ENCODE data around the gene KIAA0408. TPM values are rescaled to one million over a fixed set of nuclear protein-coding genes. Genes with fewer than 3 reads are reported as not detected.
A peak's percentile ranks its signal among the peaks of the same experiment; 100 is the strongest.
"Not testable (repeated sequence)": the region's sequence is repeated elsewhere in the genome, so short reads cannot be mapped to it uniquely, and the experiment has no call there.

KIAA0408 gene
- polyA plus RNA-seq, 3 donors: 4.1 to 5.8 (median 4.3) TPM

DNA sequence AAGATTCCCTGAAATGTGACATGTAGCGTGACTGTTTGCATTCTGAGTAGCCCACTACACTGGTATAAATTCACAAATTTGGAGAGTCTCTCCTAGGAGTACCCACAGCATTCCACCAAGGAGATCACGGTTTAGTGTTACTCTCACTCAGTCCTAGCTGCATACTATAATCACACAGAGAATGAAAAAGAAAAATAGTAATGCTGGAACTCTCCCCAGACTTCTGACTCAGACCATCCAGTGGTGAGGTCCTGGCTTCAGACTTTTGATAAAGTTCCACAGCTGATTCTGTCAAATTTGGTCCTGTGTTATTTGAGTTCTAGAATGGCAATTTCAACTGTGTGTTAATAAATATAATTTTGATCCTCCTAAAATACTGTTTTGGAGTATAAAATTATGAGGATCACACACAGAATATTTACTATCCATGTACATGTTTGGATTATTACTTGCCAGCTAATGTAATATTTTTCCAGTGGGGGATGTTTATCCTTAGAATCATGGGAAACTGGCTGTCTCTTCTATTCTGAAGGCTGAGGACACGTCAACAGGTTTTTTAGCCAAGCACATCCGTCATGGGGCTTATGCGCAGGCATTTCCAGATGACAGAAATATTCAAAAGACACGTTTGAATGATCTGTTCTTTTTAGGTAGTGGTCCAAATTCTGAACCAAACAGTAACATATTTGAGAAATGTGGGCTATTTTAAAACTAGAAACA lies 5.1 kb upstream of the KIAA0408 start:
- no peak for DNase-seq (ENCODE audit: low read depth in 3 of 3, low spot score in 2 of 3)

DNA sequence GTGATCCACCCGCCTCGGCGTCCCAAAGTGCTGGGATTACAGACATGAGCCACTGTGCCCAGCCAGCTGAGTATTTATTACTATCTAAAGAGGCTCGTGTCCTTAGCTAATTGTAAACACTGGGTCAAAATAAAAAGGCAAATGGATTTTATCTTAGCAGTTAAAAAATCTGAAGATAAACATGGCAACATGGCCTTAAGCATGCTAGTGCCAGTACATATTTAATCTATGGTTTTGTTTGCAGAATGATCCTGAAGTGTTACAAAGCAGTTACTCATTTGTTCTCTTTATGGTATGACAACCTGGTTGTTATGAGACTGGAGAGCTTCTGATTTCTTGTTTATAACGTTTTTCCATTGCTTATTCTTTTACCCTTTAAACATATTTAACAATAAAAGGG lies 3.9 kb upstream of the KIAA0408 start:
- no peak for DNase-seq (ENCODE audit: low read depth in 3 of 3, low spot score in 2 of 3)

DNA sequence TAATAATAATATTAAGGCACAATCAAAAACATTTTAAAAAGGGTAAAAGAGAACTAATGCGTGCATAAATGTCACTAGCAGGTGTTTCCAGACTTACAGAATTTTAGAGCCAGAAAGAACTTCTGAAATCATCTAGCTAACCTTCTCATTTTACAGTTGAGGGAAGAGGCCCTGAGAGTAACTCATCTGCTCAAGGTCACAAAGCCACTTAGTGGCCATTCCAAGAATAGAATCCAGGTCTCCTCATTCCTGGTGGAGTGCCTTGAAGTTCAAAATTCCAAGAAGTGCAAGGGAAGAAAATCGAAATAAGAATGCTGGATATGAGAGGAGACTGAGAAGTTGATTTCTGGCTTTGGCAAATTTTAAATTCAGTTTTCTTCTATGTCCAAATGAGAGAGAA lies 3.2 kb upstream of the KIAA0408 start:
- DNase-seq (ENCODE audit: low read depth in 3 of 3, low spot score in 2 of 3): no peak

DNA sequence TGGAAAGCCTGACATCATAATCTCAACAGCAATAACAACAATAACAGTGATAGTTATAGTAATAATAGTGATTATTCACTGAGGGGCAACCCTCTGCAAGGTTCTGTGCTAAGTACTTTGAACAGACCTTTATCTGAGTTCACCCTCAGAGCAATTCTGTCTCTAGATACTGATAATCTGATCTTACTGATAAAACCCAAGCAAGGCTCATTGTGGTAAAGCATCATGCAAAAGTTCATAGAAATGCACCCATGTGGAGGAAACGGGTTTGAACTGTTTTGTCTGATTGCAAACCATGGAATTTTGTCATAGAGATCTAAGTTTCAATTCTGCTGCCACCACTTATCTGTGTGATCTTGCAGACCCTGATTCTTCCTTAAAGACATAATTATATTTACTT lies 1.3 kb upstream of the KIAA0408 start:
- no peak for DNase-seq (ENCODE audit: low read depth in 3 of 3, low spot score in 2 of 3)

DNA sequence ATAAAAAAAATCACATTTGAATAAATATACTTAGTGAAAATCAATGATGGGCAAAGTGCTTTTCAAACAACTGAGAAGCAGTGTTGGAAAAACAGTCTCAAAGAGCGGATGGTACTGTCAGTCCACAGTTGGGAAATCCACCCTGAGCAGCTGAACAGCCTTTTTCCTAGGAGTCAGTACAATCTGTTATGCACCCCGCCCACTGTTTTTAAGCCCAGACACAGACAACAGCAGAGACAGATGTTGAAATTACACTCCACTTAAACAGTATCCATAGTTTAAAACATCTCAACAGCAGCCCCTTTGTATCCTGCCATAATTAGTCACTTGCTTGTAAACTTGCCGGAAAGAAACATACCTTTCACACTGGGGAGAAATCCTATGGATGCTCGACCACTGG lies 372 bp downstream of the KIAA0408 start:
- peak in 2 of 3 donors; percentile 4 to 9 for DNase-seq (ENCODE audit: low read depth in 3 of 3, low spot score in 2 of 3)

DNA sequence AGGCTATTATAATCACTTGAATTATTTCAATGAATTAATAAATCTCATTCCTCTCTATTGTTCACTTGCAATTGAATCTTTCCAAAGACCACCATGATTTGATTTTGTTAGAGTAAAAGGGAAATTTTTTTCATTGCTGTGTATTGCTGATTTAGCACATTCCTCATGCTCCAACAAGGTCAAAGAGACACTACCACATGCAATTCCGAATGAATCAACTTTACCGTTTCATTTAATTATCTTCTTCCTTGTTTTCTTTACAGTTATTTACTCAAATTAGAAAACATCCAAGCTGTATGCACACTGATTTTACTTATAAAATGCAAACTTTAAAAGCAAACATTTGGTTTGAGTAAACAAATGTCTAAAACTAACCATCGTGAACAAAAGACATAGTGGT lies 967 bp downstream of the KIAA0408 start:
- DNase-seq (ENCODE audit: low read depth in 3 of 3, low spot score in 2 of 3): no peak

DNA sequence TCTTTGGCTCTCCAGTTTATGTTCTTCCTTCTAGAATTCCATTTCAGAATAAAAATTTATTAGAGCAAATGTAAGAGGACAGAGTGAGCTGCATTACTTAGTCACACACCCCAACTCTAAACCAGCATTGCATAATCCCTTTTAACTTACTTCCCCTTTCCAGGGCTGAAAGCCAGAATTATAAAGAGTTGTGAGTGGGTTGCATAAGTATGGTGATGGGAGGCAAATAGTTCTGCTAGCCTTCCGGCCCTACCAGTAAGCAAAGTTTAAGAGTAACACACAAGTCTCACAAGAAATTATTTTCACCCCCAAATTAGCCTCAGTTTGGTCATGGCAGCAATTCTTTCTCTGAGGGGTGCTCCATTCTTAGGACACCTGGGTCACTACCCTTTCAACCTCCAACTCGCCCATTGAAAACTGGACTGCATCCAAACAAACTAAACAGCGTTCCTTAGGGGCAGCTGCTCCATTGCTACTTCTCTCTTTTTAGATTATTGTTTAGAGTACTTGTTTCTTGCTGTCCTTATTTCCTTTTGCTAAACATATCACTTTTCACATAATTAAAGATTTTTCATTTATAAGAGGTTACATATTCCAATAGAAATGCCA lies 1.6 kb downstream of the KIAA0408 start:
- DNase-seq (ENCODE audit: low read depth in 3 of 3, low spot score in 2 of 3): no peak

DNA sequence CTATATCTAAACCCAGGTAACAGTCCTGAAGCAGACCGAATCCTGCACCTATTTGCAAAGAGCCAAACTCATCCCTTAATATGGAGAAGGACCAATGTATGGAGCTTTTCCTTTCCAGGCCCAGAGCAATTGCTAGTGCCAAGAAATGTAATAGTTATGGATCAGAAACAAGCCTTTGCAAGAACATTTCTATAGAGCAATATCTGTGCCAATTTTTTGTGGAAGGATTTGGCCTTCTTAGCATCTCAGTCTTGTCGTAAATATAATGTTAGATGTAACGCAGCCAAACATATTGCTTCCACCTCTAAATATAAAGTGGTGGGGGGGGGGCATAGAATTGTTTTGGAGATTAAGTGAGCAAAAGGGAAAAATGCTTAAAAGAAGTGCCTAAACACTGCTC lies 2.7 kb downstream of the KIAA0408 start:
- no peak for DNase-seq (ENCODE audit: low read depth in 3 of 3, low spot score in 2 of 3)

DNA sequence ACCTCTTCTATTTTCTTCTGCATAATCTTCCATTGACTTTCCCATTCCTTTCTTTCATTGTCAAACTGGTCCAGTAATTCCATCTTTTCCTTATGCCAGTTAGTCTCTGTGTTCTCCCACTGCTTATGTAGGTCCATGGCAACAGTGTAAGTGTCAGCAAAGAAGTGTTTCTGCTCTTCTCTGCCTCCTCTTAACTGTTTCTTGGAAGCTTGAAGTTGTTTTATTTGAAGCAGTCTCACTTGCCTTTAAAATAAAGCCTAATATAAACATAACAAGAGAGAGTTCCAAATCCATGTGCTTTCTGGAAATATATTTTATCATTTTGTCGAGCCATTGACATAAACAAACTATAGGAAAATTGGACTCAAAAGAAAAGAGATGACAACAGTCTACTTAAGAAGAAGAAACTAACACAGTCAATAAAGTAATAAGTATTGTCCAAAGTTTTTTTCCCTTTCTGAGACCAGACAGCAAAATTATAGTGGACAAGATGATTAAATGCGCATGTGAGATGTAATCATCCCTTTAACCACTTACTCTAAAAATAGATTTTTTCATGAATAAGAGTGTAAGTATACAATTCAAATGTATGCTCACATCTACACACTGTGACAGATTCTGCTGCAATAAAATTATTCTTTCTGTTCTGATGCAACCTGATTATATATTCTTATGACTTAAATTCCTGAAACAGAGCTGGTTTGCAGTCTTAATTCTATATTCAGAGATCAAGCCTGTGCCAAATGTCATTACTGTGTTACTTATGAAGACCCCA lies 5.2 kb downstream of the KIAA0408 start:
- DNase-seq (ENCODE audit: low read depth in 3 of 3, low spot score in 2 of 3): no peak

DNA sequence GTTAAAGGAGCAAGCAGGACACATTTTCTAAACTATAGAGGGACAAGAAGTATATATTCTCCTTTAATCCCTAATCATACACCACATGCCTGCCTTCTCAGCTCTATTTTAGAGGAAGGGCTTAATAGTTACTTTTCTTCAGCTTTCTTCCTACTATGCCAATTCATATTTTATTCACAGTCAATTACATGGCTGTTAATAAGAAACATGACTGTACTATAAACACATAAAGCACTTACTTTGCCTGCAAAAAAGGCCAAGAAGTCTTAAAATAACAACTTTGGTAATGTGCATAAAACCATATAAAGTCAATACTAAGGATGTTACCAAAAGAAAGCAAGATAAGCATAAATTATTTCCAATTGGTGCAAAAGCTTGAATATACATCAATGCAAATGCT lies 6.4 kb downstream of the KIAA0408 start:
- no peak for DNase-seq (ENCODE audit: low read depth in 3 of 3, low spot score in 2 of 3)

DNA sequence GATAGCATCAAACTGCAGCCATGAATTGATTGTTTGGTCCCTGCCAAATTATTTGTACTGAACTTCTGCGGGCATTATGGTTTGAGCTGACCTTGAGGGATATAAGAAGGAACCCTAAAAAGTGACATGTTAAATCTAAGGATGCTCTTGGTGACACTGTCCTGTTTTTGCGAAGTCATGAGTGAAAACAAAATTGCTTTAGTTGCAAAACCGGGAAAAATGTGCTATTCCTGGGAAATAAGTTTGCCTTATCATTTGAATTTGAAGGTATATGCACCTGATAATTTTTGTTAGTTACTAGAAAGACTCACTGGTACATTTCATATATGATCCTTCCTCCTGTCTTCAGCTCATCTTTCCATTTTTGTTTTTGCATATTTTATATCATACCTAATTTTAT lies 7.8 kb downstream of the KIAA0408 start:
- no peak for DNase-seq (ENCODE audit: low read depth in 3 of 3, low spot score in 2 of 3)

DNA sequence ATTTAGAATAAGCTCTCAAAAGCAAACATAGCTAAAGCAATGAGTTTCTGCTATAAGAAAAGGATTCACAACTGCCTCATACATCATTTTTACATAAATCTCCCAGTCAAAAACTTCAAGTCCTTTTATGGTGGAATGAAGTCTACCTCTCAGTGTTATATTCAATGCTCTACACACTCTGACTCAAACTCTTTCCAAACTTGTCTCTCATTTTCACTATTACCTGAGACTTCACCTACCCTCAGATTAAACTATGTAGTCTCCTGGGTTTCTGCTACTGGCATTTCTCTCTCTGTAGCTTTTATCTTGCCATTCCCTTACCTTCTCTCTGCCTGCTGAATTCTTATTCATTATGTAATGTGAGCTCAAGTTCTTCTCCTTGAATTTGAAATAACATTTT lies 11.4 kb downstream of the KIAA0408 start:
- DNase-seq (ENCODE audit: low read depth in 3 of 3, low spot score in 2 of 3): no peak

DNA sequence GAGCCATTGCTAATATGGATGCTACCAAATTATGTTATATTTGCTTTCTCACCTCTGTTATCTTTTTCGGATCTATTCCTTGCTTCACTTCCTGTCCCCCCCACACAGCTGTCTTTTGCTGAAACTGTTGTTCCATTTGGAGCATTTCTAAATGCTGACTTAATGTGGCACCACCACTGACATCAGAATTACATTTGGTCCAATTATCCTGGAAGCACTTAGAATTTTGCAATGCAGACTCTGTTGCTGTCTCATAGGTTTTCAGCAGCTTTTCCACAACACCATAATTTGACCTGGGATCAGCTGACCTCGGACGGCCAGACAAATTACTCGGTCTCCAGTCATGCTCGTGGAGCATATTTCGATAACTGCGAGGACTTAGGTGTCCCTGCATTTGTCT lies 12.8 kb downstream of the KIAA0408 start:
- no peak for DNase-seq (ENCODE audit: low read depth in 3 of 3, low spot score in 2 of 3)

DNA sequence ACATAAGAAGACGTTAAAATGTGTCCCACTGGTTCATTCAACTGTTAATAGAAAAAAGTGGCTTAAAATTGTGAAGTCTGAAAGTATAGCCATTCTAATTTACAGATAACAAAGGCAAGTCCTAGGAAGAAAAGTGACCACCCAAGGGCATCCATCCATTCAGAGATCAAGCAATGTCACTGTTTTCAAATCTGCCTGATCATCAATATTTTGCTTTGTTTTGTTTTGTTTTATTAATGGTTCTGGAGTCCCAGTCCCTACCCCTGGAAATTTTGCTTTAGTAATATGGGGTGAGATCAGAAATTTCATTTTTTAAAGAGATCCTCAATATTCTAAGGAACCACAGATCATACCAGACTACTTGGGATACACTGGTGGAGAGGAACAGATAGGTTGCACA lies 17.3 kb downstream of the KIAA0408 start:
- no peak for DNase-seq (ENCODE audit: low read depth in 3 of 3, low spot score in 2 of 3)

DNA sequence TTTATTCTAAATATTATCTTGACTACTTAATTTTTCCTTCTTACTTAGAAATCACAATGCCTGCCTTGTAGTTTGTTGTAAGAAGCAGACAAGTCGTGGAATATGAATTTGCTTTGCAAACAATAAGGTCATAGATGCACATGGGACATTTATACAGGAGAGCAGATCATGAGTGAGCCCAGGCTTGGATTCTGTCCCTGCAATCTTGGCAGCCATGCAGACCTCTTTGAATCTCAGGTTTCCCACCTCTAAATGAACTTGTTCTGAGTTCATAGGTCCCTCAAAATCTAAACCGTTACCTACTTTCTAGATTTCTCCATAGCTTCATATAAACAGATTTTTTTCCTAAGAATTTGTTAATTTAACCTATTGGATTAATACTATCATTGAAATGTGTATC lies 19.5 kb downstream of the KIAA0408 start:
- no peak for DNase-seq (ENCODE audit: low read depth in 3 of 3, low spot score in 2 of 3)

DNA sequence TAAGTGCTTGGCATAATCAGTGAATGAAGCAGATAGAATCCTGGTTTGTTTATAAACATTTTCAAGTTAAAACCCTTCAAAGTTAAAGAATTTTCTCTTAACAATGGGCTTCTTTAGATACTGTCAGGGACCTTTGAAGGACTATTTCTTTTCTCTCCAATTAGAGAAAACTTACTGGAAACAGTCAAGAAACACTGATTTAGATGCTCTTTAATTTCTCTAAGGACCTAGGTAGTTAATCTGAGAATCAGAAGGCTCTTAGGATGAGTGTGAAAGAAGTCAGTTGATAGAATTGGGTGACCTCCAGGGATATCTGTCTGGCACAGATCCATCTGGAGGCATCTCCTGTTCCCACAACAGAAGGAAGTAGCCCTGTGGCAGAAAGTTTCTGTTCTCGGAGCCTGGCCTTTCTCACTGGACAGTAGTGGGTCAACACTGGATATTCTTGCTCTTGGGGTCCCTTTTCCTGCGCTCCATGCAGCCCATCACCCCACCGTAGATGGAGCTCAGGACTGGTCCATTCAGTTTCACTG lies 22.5 kb downstream of the KIAA0408 start:
- no peak for DNase-seq (ENCODE audit: low read depth in 3 of 3, low spot score in 2 of 3)

DNA sequence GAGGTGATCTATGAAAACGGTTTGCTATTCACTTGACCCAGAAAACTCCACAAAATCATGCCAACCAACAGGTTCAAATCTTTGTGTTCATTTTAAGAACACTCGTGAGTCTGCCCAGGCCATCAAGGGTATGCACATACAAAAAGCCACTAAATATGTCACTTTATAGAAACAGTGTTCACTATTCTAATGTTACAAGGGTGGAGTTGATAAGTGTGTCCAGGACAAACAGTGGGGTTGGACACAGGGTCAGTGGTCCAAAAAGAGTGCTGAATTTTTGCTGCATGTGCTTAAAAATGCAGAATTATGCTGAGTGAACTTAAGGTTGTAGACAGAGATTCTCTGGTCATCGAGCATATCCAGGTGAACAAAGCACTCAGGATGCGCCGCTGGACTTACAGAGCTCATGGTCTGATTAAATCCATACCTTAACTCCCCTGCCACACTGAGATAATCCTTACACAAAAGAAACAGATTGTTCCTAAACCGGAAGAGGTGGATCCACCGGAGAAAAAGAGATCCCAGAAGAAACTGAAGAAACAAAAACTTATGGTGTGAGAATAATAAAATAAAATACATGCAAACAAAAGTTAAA lies 23.5 kb downstream of the KIAA0408 start:
- DNase-seq (ENCODE audit: low read depth in 3 of 3, low spot score in 2 of 3): no peak

DNA sequence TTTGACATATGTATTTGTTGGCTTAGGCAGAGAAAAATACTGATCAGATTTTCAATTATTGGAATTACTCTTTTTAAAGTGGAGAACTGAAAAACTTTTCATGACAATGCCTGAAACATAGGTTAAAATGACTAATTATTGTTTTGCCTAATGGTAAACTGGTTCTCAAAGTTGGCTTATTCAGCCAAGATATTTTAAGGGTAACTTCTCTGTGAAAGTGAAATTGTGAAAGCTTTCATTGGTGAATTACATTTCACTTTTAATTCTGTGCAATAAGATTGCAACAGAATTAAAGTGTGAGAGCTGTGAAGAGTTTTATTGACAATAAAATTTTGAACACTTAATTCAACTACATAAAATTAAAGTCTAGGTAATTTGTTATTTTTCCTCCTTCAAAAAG lies 24.5 kb downstream of the KIAA0408 start:
- no peak for DNase-seq (ENCODE audit: low read depth in 3 of 3, low spot score in 2 of 3)

DNA sequence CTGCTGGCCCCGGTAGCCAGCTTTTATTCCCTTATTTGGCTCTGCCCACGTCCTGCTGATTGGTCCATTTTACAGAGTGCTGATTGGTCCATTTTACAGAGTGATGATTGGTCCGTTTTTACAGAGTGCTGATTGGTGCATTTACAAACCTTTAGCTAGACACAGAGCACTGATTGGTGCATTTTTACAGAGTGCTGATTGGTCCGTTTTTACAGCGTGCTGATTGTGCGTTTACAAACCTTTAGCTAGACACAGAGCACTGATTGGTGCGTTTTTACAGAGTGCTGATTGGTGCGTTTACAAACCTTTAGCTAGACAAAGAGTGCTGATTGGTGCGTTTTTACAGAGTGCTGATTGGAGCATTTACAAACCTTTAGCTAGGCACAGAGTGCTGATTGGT lies 30.6 kb downstream of the KIAA0408 start:
- DNase-seq (ENCODE audit: low read depth in 3 of 3, low spot score in 2 of 3): not testable (repeated sequence)

DNA sequence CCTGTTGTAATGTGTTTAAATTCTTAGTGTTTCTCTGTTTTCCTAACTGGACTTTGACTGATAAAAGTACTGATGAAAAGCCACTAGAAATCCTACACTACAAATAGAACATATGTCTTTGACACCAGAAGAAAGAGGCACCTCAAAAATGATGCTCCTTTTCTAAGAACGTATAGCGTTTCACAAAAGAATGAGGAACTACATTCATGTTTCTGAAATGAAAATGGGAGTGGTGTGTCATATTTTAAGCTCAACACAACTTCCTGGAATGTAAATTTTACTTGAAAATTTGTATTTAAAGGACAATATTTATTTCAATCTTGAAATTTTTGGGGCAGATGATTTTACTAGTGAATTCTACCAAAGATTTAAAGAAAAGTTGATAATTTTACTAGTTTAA lies 35.3 kb downstream of the KIAA0408 start:
- DNase-seq (ENCODE audit: low read depth in 3 of 3, low spot score in 2 of 3): no peak

DNA sequence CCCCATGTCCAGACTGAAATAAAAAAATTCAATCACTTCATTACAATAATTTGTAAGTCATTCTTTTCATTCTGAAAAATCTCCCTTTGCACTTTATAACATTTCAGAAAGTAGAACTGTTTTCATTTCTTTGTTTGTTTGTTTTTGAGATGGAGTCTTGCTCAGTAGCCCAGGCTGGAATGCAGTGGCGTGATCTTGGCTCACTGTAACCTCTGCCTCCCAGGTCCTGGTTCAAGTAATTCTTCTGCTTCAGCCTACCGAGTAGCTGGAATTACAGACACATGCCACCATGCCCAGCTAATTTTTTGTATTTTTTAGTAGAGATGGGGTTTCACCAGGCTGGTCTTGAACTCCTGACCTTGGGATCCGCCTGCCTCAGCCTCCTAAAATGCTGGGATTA lies 38.0 kb downstream of the KIAA0408 start:
- not testable (repeated sequence) for DNase-seq (ENCODE audit: low read depth in 3 of 3, low spot score in 2 of 3)

Data from right renal cortex interstitium (tissue), 3 donors.